Skin of body (tissue), 2 donors: ENCODE results near the gene PHC3. TPM values are rescaled to one million over a fixed set of nuclear protein-coding genes. Genes with fewer than 3 reads are reported as not detected.
"Not testable (repeated sequence)": the region's sequence is repeated elsewhere in the genome, so short reads cannot be mapped to it uniquely, and the experiment has no call there.

Experiments used
- DNase-seq: peaks from one replicate; lab custom pipeline; 2025; lab: John Stamatoyannopoulos, UW
- total RNA-seq: library from RNA; depleted of rRNA; stranded (reverse); fragments of >200 nt; gene quantifications from one replicate; pipeline ENCODE4 v1.2.3, GENCODE V29; 2014

The PHC3 gene
- total RNA-seq = 48.7 TPM

- DNase-seq = peak; percentile 90
Observed at GRCh38 chr3:170180908-170181885, at the start of gene PHC3. Gene PHC3, minus strand, starts transcription at chr3:170181733. Its CDS starts 18 bp downstream, at chr3:170181715.

GRCh38 chr3:170228093-170228766, 46.7 kb upstream of the PHC3 start:
- DNase-seq = no peak

- DNase-seq = no peak
Observed at GRCh38 chr3:170226426-170226960, 45.0 kb upstream of the PHC3 start.

- DNase-seq = no peak
Observed at GRCh38 chr3:170225166-170225565, 43.6 kb upstream of the PHC3 start.

- peak; percentile 48 for DNase-seq
Observed at GRCh38 chr3:170222647-170223541, 41.4 kb upstream of the PHC3 start.

GRCh38 chr3:170221924-170222646, 40.6 kb upstream of the PHC3 start, which contains the start of gene PRKCI:
Gene PRKCI, plus strand, starts transcription at chr3:170222424. Its CDS starts 246 bp downstream, at chr3:170222670.
- peak; percentile 99 for DNase-seq

- no peak for DNase-seq
Observed at GRCh38 chr3:170220871-170221270, 39.3 kb upstream of the PHC3 start.

- DNase-seq = no peak
Observed at GRCh38 chr3:170219850-170220249, 38.3 kb upstream of the PHC3 start.

- no peak for DNase-seq
Observed at GRCh38 chr3:170211668-170212067, 30.1 kb upstream of the PHC3 start.

- DNase-seq = no peak
Observed at GRCh38 chr3:170207717-170208116, 26.2 kb upstream of the PHC3 start.

GRCh38 chr3:170206164-170206762, 24.7 kb upstream of the PHC3 start:
- DNase-seq = not testable (repeated sequence)

- DNase-seq = peak; percentile 51
Observed at GRCh38 chr3:170205302-170205701, 23.8 kb upstream of the PHC3 start.

GRCh38 chr3:170204509-170204908, 23.0 kb upstream of the PHC3 start:
- DNase-seq = no peak

- no peak for DNase-seq
Observed at GRCh38 chr3:170204023-170204472, 22.5 kb upstream of the PHC3 start.

GRCh38 chr3:170203457-170203856, 21.9 kb upstream of the PHC3 start:
- no peak for DNase-seq

- no peak for DNase-seq
Observed at GRCh38 chr3:170201527-170201926, 20.0 kb upstream of the PHC3 start.

GRCh38 chr3:170200987-170201386, 19.5 kb upstream of the PHC3 start:
- DNase-seq = no peak

- no peak for DNase-seq
Observed at GRCh38 chr3:170196833-170197232, 15.3 kb upstream of the PHC3 start.

GRCh38 chr3:170195759-170196158, 14.2 kb upstream of the PHC3 start:
- not testable (repeated sequence) for DNase-seq
